Frontal cortex (tissue), 4 donors: ENCODE data around the gene CD1C. TPM values are rescaled to one million over a fixed set of nuclear protein-coding genes. Genes with fewer than 3 reads are reported as not detected.
"Not testable (repeated sequence)": the region's sequence is repeated elsewhere in the genome, so short reads cannot be mapped to it uniquely, and the experiment has no call there.

ENCODE experiments used
- DNase-seq, 2 donors: peaks; one replicate each; pipeline ENCODE4 v3.0.0; 2012; ENCODE audit warnings: low spot score in 2 of 2
- FAIRE-seq: peaks from 2 replicates; lab custom pipeline; 2012; peaks lifted over from hg19 to GRCh38; lab: Jason Lieb, UNC
- total RNA-seq: library from RNA; depleted of rRNA; stranded (reverse); fragments of >200 nt; gene quantifications from one replicate; pipeline ENCODE4 v1.2.3, GENCODE V29; 2014
- donor health status: control.
- donor health status: control.
- donor health status: control.

The CD1C gene
- total RNA-seq, 1 donor from 2014 or later: under 0.01 TPM

DNA sequence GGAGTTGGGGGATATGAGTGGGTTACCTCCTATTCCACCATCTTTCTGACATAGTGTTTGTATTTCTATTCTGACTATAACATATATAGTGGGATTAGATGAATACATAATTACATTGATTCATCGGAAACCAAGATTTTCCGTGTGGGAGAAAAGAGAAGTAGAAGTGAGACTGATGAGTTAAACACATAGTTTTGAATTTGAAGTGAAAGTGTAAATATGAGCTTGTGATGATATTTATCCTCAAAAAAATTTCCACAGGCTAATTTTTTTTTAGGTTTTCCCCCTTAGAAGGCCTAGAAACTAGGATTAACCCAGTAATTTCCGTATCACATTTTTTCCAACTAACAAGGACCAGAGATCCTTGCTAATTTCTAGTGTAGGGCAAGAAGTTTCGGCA is 34.7 kb downstream of the CD1C start:
- FAIRE-seq: no peak
- no peak for DNase-seq

- no peak for DNase-seq
- no peak for FAIRE-seq
These were observed 37.8 kb downstream of the CD1C start for GRCh38 chr1:158327481-158327880.

- DNase-seq (no peak), FAIRE-seq (no peak)
These were observed 38.7 kb downstream of the CD1C start for GRCh38 chr1:158328426-158328825.

- no peak for DNase-seq
- no peak for FAIRE-seq
These were observed 39.6 kb downstream of the CD1C start for GRCh38 chr1:158329300-158329699.

DNA sequence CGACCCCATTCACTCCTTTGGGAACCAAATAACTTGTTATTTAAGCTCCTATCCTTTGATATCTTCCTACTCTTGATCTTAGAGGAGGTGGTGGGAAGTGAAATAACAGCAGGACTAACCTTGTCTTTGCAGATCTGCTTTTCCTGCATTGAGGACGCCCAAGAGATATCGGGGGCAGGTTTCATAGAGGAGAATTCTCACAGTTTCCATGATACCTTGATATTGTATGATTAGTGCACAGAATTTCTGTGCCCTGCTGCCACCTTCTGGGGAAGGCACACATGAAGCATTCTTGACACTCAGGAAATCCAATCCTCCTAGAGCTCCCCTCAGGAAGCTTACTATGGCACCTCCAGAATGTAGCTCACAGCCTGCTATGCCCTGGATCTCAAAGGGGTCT is 40.0 kb downstream of the CD1C start:
- FAIRE-seq: no peak
- DNase-seq: no peak

DNA sequence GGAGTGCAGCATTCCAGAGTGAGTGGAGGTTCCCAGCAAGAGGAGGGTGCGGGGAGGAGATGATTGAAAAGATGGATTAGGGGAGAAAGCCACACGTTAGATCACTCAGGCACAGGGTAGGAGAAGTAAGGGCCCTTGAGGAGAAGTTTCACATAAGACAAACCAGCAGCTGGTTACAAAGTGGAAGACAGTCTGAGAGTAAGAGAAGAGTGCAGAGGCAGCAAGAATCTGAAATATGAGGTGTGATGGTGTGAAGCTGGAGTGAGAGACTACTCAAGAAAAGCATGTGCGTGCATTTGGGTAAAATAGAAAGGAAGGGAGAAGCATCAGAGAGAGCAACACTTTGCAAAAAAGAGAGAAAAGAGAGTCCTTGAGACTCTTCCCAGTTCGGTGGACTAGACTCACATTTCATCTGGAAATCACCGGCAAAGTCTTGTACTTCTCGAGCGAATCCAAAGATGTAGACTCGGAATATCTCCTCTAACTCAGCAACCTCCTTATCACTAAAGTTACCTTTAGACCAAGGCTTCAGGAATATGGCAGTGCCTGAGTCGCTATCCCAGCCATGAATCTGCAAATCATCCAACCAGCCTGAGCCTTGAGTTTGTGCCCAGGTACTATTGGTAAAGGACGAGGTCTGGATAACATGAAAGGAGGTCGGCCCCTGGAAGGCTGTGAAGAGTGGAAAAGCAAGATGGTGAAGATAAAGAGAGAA is 40.8 kb downstream of the CD1C start:
- no peak for DNase-seq
- no peak for FAIRE-seq

DNA sequence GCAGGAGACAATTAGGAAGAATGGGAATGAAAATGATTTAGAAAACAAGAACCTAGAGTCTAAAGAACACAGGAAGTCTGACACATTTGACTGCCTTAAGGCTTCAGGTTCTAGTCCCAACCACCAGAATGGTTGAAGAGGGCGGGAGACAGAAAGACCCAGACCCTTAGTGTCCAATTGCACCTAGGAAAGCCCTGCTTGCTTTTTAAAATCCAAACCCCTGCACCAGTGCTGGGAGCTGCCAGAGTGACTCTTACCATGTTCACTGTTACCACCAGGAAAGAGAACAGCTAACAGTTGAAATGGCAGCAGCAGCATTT is 41.3 kb downstream of the CD1C start:
- FAIRE-seq (no peak), DNase-seq (no peak)

DNA sequence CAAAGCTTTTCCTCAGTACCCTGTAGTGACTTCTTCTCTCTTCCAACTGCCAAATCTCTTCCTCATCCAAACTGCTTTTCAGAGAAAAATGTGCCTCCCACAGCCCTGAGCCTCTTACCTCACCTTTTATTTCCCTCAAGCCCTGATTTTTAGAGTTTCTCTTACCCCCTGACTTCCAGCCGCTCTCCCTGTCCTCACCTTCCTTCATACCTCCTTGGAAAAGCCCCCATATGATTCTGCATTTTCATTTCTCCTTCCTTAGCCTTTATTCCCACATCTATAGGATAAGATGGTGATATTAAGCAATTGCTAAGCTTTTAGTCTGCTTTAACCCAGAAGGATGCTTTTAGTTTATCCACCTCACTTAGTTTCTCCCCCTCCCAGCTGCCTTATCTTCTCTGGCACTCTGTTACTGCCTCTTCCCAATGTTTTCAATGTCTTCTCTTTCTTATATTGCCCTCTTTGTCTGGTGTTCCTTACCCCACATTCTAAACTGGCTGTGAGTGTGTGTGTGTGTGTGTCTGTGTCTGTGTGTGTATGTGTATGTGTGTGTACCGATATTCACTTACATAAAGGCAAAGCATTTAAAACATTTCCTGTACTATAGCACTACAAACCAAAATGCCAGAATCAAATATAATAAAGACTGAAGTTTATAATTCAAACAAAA is 41.9 kb downstream of the CD1C start, which contains the start of gene CD1B:
CD1B (minus strand) TSS at position 51 of the 670 bp plus-strand sequence. CDS start 108 bp downstream, outside the sequence.
- DNase-seq (no peak), FAIRE-seq (no peak)

DNA sequence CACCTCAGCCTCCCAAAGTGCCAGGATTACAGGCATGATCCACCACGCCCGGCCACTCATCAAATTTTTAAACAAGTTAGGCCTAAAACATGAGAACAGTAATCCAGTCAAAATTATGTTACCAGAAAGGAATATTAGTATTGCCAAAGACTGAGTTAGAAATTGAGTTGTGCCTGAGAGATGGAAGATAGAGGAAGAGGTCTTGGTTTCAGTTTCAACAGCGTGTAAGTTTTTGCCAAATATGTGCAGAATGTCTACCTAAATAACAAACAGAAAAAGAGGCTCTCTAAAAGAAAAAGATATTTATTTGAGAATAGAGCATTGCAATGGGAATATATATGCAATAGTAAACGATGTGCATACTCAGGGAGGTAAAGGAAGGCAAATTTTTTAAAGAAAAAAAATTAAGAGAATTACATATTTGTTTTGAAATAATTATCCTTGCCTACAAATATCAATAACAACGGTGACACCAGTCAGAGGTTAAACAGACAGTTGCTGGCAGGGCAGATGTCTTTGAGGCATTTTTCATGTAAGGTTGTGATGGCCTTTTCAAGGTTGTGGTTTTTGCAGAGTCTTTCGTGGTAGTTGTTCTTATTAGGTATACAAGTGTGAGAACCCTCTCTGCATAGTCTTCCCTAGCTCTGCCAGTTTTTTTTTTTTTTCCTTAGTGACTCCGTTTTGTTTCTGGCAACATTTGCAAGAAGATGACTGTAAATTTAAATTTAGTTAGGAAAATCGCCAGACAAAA is 43.9 kb downstream of the CD1C start:
- no peak for FAIRE-seq
- no peak for DNase-seq

GRCh38 chr1:158334526-158335212 is 44.9 kb downstream of the CD1C start:
- FAIRE-seq (no peak), DNase-seq (no peak)

GRCh38 chr1:158335213-158335532 is 45.5 kb downstream of the CD1C start:
- no peak for DNase-seq
- no peak for FAIRE-seq

DNA sequence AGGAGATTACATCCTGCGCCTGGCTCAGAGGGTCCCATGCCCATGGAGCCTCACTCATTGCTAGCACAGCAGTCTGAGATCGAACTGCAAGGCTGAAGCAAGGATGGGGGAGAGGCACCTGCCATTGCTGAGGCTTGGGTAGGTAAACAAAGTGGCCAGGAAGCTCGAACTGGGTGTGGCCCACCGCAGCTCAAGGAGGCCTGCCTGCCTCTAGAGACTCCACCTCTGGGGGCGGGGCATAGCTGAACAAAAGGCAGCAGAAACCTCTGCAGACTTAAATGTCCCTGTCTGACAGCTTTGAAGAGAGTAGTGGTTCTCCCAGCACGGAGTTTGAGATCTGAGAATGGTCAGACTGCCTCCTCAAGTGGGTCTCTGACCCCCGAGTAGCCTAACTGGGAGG is 46.7 kb downstream of the CD1C start:
- not testable (repeated sequence) for FAIRE-seq, DNase-seq

Other genes with a start within 250 kb of the CD1C start
- 0.41 TPM for gene CD1D, start 109.0 kb upstream of the CD1C start, total RNA-seq
- gene CD1A, start 35.5 kb upstream of the CD1C start, total RNA-seq: not detected
- gene CD1B, start 41.6 kb downstream of the CD1C start, total RNA-seq: not detected
- not detected for gene CD1E, start 64.0 kb downstream of the CD1C start, total RNA-seq
- gene OR10T2, start 109.5 kb downstream of the CD1C start, total RNA-seq: not detected
- gene OR10K2, start 136.3 kb downstream of the CD1C start, total RNA-seq: not detected
- gene OR10K1, start 171.9 kb downstream of the CD1C start, total RNA-seq: not detected
- not detected for gene OR10R2, start 182.3 kb downstream of the CD1C start, total RNA-seq